ENCODE data around the gene STAT5B.

- TF ChIP-seq POLR2AphosphoS5 (IDR thresholded peaks at IDR 0.05; ENCODE audit: low read depth, low read length): no peak
- no peak for TF ChIP-seq REST (IDR thresholded peaks at IDR 0.05; ENCODE audit: insufficient read depth in 1 of 2, low read depth in 2 of 2, low read length in 2 of 2)
- no peak for TF ChIP-seq SIN3A (IDR thresholded peaks at IDR 0.05; ENCODE audit: borderline replicate concordance, insufficient read depth, low read length)
Observed at GRCh38 chr17:42166196-42166763, 109.9 kb downstream of the STAT5B start.
